HG02973 (cell line): ENCODE data around the gene SPAG7.

Experiments used
- ATAC-seq: cut with Tn5 transposase; IDR thresholded peaks from one replicate; pipeline ENCODE4 v1.9.1; 2021; ENCODE audit warnings: moderate library complexity; ENCODE audit not compliant: unreplicated experiment

Gene SPAG7

GRCh38 chr17:4978726-4979125 is 11.1 kb upstream of the SPAG7 start:
- no peak for ATAC-seq

DNA sequence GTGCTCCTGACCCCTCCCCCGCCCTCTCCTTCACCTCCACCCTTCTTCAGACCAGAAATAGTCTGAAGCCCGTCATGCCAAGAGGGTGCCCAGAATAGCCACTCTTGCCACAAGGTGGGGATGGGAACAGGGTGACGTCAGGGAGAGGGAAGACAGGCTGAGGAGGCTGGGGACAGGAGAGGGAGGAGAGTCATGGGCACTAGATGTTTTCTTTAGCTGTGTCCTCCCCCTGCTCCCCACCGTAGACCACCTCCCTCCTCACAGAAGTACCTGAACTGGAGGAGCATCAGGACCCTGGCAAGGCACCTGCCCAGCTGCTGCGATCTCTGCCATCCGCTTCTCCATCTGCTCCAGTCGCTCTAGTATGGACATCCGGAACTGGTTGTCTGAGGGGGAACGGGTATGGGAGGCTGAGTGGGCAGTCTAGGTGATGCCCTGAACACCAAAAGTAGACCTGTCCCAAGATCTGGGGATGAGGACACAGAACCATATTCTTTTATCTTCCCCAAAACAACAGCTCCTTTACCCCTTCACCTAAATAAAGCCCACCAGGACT is 6.6 kb upstream of the SPAG7 start:
- no peak for ATAC-seq

GRCh38 chr17:4973256-4974114 is 5.9 kb upstream of the SPAG7 start:
- ATAC-seq, result no peak

GRCh38 chr17:4972752-4973151 is 5.1 kb upstream of the SPAG7 start:
- no peak for ATAC-seq

DNA sequence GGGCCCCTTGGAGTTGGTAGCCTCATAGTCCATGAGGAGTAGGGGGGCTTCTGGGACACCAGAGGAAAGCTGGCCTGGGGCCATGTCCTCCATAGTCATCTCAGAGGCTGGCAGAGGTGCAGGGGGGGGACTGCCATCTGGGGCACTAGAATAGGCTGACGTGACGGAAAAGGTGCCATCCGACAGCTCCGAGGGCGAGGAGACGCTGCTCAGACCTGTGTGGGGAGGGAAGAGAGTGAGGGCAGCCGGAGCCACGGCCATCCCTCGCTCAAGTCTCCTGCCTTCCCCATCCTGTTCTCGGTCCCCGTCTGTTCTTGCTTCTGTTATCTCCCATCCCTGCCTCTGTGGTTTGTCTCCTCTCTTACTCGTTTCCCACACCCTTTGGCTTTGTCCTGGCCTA is 4.7 kb upstream of the SPAG7 start:
- ATAC-seq, result no peak

DNA sequence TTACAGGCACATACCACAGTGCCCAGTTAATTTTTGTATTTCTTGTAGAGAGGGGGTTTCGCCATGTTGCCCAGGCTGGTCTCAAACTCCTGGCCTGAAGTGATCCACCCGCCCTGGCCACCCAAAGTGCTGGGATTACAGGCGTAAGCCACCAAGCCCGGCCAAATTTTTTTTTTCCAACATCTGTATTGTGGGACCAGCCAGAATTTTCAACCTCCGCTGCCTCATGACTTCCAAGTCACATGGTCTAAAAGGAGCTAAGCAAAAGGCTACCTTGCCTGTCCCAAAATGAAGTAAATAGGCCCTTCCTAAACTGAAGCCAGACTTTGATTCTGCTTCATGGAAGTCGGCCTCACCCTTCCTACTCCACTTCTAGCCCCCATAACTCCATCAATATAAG is 4.2 kb upstream of the SPAG7 start:
- no peak for ATAC-seq

DNA sequence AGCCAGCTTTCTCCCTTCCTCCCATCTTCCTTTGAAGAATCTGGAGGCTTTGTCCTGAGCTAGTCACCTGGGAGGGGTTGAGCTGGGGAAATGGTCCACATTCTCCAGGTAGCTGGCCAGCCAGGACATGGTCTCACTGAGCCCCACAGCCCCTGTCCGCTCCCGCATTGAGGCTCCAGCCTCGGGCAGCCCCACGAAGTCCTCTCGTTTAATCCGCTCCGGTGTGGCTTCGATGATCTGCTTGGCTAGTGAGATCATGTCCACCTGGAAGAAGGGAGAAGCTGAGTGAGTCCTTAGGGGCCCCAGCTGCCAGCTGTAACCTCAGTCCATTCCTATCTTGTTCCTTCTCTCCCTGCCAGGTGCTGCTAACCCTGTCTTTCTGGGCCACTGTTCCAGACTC is 2.7 kb upstream of the SPAG7 start:
- no peak for ATAC-seq

DNA sequence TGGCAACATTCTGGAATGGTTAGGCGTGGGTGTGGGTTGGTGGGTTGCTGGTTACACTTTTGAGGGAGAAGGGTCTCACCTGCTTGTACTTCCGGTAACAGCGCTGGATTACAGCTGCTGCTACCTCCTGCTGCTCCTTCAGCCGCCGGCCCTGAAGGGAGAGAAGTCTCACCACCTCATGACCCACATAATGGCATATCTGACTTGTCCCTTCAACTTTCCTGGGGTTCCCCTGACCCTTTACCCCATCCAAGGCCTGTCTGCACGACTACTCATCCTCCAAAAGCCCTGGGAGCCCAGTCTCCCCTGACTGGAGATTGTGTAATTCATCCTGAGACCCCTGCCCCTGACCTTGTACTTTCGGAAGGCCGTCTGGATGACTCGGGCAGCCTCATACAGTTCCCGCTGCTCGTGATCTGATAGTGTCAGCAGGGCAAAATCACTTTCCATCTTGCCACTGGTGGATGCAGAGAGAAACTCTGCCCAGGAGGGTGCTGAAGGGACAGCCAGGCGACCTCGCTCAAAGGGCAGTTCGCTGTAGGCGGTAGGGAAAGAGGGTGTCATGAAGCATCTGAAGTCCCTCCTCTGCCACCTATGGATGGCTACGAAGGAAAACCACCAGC is 2.0 kb upstream of the SPAG7 start:
- ATAC-seq, result no peak

- ATAC-seq, result no peak
These were observed 1.5 kb upstream of the SPAG7 start for GRCh38 chr17:4969047-4969550.

GRCh38 chr17:4968486-4969046 is 949 bp upstream of the SPAG7 start:
- no peak for ATAC-seq

GRCh38 chr17:4966844-4967538 is 626 bp downstream of the SPAG7 start:
- peak; percentile 69 for ATAC-seq

DNA sequence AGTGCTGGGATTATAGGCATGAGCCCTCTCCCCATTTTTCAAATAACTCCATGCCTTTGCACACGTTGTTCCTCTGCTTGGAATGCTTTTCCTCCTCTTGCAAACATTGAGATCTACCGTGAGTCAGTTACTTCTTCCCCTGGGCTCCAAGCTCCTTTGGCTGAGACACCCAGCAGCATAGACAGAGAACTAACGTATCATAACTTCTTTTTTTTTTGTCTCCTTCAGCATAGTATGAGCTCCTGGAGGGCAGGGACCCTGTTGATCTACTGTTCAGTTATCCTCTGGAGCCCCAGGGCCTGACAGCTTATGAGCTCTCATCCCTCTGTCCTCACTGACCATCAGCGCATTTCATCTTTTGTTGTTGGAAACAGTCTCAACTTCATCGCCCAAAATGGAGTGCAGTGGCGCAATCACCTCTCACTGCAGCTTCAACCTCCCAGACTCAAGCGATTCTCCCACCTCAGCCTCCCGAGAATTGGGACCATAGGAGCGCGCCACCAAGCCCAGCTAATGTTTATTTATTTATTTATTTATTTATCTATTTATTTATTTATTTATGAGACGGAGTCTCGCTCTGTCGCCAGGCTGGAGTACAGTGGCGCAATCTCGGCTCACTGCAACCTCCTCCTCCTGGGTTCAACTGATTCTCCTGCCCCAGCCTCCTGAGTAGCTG is 2.2 kb downstream of the SPAG7 start:
- ATAC-seq, result no peak

GRCh38 chr17:4960279-4960922 is 7.2 kb downstream of the SPAG7 start:
- ATAC-seq, result no peak

DNA sequence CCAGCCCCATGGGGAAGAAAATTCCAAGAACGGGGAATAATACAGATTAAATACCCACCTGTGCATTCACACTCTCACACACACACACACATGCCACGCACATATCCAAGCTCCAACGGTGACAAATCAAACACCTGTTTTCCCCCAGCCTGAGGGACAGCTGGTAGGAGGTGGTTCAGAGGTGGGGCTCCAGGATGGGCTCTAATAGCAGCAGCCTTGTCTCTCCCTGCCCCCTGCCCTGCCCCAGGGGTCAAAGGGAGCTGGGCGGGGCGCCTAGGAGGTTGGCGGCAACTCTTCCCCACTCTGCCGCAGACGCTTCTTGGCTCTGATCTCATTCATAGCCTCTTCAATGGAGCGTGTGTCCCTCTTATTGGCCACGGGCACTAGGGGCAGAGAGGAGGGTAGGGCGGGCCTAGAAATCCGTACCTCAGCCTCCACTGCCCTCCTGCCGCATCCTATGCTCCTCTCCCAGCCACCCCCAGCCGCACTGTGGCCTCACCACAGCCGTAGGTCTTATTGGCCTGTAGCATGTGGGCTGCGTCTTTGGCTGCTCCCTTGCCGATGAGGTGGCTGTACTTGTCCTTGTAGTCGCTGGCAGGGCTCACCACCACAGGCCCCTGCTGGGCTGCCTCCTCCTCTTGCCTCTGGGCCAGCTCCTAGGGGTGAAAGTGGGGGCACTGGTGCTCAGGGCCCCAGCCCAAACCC is 8.2 kb downstream of the SPAG7 start:
- ATAC-seq, result no peak

GRCh38 chr17:4958102-4958501 is 9.5 kb downstream of the SPAG7 start:
- no peak for ATAC-seq

- ATAC-seq, result no peak
These were observed 11.0 kb downstream of the SPAG7 start for GRCh38 chr17:4956493-4957061.

DNA sequence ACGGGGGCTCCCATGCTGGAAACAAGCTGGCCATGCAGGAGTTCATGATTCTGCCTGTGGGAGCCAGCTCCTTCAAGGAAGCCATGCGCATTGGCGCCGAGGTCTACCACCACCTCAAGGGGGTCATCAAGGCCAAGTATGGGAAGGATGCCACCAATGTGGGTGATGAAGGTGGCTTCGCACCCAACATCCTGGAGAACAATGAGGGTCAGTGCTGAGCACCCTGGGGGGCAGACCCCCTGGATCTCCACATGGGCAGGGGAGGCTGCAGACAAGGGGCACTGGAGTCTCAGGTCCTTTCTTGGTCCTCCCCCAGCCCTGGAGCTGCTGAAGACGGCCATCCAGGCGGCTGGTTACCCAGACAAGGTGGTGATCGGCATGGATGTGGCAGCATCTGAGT is 12.5 kb downstream of the SPAG7 start:
- ATAC-seq, result no peak

DNA sequence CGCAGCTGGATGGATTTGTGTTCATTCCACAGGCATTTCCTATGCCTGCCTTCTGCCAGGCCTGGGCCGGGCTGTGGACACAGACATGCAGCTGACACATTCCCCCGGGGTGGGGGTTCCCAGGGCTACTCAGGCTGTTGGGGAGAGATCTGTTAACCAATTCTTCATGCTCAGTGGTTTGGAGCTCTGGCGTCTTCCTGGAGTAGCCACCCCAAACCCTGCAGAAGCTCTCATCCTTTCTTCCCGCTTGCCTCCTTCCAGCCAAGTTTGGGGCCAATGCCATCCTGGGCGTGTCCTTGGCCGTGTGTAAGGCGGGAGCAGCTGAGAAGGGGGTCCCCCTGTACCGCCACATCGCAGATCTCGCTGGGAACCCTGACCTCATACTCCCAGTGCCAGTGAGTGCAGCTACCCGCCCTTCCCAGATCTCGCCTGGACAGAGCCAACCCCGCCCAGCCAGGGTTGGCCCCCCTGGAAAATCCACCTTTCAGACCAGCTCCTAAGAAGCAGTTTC is 14.1 kb downstream of the SPAG7 start:
- no peak for ATAC-seq

DNA sequence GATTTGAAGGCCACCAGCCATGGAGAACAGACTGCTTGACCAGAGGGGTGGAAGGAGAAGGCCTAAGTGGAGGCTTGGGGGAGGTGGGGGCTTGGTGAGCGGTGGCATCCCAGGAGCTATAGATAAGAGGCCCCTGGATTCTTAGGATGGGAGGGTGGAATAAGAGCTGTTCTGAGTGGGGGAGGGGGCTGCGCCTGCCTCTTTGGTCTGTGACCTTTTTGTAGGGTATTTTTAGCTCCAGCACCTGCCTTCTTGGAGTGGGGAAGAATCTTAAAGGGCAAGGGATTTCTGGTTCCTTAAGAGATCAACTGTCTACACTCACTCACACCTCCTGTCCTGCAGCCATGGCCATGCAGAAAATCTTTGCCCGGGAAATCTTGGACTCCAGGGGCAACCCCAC is 16.1 kb downstream of the SPAG7 start:
- ATAC-seq, result no peak
